Right lobe of liver (tissue), 6 donors: ENCODE measurements around the gene NVL. TPM values are rescaled to one million over a fixed set of nuclear protein-coding genes. Genes with fewer than 3 reads are reported as not detected.

Experiments
- ATAC-seq, 4 donors: fragments of 200-7000 bp; cut with Tn5 transposase; one replicate each; pipeline ENCODE4 v1.9.1; 2020; ENCODE audit warnings: mild to moderate bottlenecking in 4 of 4, moderate library complexity in 4 of 4
- DNase-seq, 3 donors: peaks; one replicate each; pipeline ENCODE4 v3.0.0-alpha.2; 2020
- H3K27ac ChIP-seq, 3 donors: fragments of 200-600 bp; one replicate each; pipeline ENCODE4 v1.8.0; 2022
- H3K27me3 ChIP-seq, 2 donors: fragments of 200-600 bp; one replicate each; pipeline ENCODE4 v1.8.0; 2022
- H3K36me3 ChIP-seq, 4 donors: fragments of 200-600 bp; sonication (generic) in 1 of 4; one replicate each; pipeline versions ENCODE4 v1.5.1 to v1.8.0; 2017 to 2022; ENCODE audit warnings: control low read depth in 1 of 4
- H3K4me1 ChIP-seq, 4 donors: fragments of 200-600 bp; sonication (generic) in 1 of 4; one replicate each; pipeline versions ENCODE4 v1.5.1 to v1.8.0; 2017 to 2022; ENCODE audit warnings: control low read depth in 1 of 4
- H3K4me3 ChIP-seq, 3 donors: fragments of 200-600 bp; one replicate each; pipeline ENCODE4 v1.8.0; 2022
- H3K9me3 ChIP-seq, 4 donors: fragments of 200-600 bp; sonication (generic) in 1 of 4; one replicate each; pipeline versions ENCODE4 v1.5.1 to v1.8.0; 2017 to 2022; ENCODE audit warnings: control low read depth in 1 of 4
- CTCF ChIP-seq, 4 donors: fragments of 200-600 bp in 3 of 4; fragments of 450-650 bp in 1 of 4; IDR thresholded peaks; one replicate each; pipeline versions ENCODE4 v1.5.1 to v1.8.0; 2016 to 2022; ENCODE audit warnings: antibody characterized with exemption in 4 of 4, mild to moderate bottlenecking in 2 of 4
- POLR2A ChIP-seq: fragments of 450-650 bp; IDR thresholded peaks from one replicate; pipeline ENCODE4 v1.6.1; 2017; ENCODE audit warnings: antibody characterized with exemption, mild to moderate bottlenecking
- WGBS: methylation state at CpG from one replicate; pipeline ENCODE4 v1.1.6; 2018; ENCODE audit warnings: low coverage, low lambda C conversion rate; ENCODE audit not compliant: insufficient coverage; ENCODE audit errors: missing lambda C conversion rate; 5-methylcytosine and 5-hydroxymethylcytosine counted together
- intact Hi-C, 2 donors: fragments of 100-400 bp; cut with DNase I; formaldehyde crosslinking; loops; one replicate each; pipeline versions ENCODE4 v1.11.2 to v1.14.1; 2022
- total RNA-seq, 6 experiments: library from RNA; depleted of rRNA in 2 of 6; stranded (reverse); fragments of >200 nt in 2 of 6; fragmentation: NEBNext Ultra II Directional in 3 of 6; extraction: Animal tissue kit (Norgen Biotek cat#: 25700) in 3 of 6; gene quantifications; one replicate each; pipeline versions ENCODE4 v1.1.0 to v1.2.4, GENCODE V29; 2016 to 2023
- donor health status: DM: no; HTN: yes; CAD: no.
- donor health status: DM: no; HTN: no; CAD: no.
- donor health status: DM: no; HTN: no; CAD: no.
- donor health status: DM: no; HTN: yes; CAD: no.
- donor health status: DM: no; HTN: yes; CAD: no.

The NVL gene
- total RNA-seq, 6 experiments from 2014 or later: 4.5 to 8.9 (median 6.8) TPM

GRCh38 chr1:224219612-224220059 lies 110.3 kb downstream of the NVL start:
- intact Hi-C loops: no loop called here
- DNase-seq (no peak), ATAC-seq (no peak)
- 54% methylated on average over 6 of the region's 7 CpGs for WGBS
- Histone ChIP-seq H3K36me3 (no peaks in the 10 kb centered on the region), H3K4me3 (no peak overlapping the region), H3K27ac (no peak overlapping the region), H3K27me3 (no peaks in the 10 kb centered on the region), H3K9me3 (no peaks in the 10 kb centered on the region), H3K4me1 (no peaks in the 10 kb centered on the region)
- TF ChIP-seq CTCF (IDR thresholded peaks at IDR 0.05) (no peak), POLR2A (no peak)

DNA sequence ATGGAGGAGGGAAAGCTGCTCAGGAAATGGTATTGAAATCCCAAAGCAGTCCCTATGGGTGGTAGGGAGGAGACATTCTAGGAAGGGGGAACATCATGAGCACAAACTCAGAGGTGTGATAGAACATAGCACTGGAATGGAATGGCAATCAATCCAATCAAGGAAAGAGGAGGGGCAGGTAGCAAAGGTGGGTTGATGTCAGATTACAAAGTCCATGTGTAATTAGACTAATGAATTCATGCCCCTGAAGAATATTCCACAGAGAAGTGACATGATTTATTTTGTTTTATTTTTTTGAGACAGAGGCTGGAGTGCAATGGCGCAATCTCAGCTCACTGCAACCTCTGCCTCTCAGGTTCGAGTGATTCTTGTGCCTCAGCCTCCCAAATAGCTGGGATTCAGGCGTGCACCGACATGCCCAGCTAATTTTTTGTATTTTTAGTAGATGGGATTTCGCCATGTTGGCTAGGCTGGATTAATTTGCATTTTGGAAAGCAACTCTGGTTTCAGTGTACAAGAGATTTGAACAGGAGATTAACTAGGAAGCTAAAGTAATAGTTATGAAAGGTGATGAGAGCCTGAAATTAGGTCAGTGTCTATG lies 110.9 kb downstream of the NVL start:
- intact Hi-C loops: no loop called here
- Histone ChIP-seq H3K9me3 (no peaks in the 10 kb centered on the region), H3K4me1 (no peaks in the 10 kb centered on the region), H3K4me3 (no peak overlapping the region), H3K36me3 (no peaks in the 10 kb centered on the region), H3K27ac (no peak overlapping the region), H3K27me3 (no peaks in the 10 kb centered on the region)
- no peak for TF ChIP-seq CTCF (IDR thresholded peaks at IDR 0.05)
- no peak for TF ChIP-seq POLR2A
- ATAC-seq (no peak), DNase-seq (no peak)
- 86% methylated on average over 5 of the region's 5 CpGs for WGBS

DNA sequence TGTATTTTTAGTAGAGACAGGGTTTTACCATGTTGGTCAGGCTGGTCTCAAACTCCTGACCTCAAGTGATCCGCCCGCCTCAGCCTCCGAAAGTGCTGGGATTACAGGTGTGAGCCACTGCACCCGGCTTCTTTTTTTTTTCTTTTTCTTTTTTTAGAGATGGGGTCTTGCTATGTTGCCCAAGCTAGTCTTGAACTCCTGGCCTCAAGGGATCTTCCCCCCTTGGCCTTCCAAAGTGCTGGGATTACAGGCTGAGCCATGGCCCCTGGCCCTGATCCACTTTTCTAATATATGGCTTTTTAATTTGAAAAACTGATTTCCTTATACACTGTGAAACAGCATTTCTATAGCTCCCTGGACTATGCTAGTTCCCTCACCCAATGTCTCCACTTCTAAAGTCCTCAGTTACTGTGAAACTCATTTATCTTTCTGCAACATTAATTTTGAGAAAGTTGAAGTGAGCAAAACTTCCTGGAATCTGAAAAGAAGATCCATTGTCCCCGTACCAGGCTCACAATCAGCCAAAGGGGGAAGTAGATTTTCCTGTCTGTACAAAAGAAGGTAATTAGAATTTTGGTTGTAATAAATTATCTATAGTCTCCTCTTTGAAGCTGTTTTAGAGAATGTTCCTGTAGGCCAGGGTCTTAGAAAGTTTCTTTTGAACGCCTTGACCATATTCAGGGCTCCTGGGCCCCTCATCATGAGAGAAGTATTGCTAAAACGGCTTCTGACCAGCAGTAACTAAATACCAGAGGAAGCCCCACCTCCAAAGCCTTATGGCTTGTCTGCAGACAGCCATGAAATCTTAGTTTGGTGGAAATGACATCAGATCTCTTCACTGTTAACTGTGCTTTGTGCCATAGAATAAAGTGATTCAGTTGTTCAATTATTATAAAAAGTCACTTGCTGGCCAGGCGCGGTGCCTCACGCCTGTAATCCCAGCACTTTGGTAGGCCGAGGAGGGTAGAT lies 112.0 kb downstream of the NVL start:
- Histone ChIP-seq H3K36me3 (no peaks in the 10 kb centered on the region), H3K4me1 (peaks cover 0 to under 1% (median 0%) of the 10 kb centered on the region in 4 donors), H3K27ac (no peak overlapping the region), H3K9me3 (no peaks in the 10 kb centered on the region), H3K4me3 (no peak overlapping the region), H3K27me3 (no peaks in the 10 kb centered on the region)
- intact Hi-C loops: no loop called here
- 67% methylated on average over 7 of the region's 11 CpGs for WGBS
- ATAC-seq: no peak
- no peak for DNase-seq
- TF ChIP-seq CTCF (IDR thresholded peaks at IDR 0.05) (no peak), POLR2A (no peak)

DNA sequence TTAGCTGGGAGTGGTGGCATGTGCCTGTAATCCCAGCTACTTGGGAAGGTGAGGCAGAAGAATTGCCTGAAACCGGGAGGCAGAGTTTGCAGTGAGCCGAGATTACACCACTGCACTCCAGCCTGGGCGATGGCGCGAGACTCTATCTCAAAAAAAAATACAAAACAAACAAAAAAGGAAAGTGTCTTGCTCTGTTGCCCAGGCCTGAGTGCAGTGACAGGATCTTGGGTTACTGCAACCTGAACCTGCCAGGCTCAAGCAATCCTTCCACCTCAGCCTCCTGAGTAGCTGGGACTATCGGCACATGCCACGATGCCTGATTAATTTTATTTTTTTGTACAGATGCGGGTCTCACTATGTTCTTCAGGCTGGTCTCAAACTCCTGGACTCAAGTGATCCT lies 113.6 kb downstream of the NVL start:
- no peaks in the 10 kb centered on the region for H3K27me3 ChIP-seq
- TF ChIP-seq CTCF (IDR thresholded peaks at IDR 0.05): no peak
- no peak for TF ChIP-seq POLR2A
- no peaks in the 10 kb centered on the region for H3K36me3 ChIP-seq
- DNase-seq (no peak), ATAC-seq (no peak)
- H3K4me1 ChIP-seq: peaks cover 0 to 16% (median 3%) of the 10 kb centered on the region in 4 donors
- H3K4me3 ChIP-seq: no peak overlapping the region
- H3K27ac ChIP-seq: no peak overlapping the region
- intact Hi-C loops: no loop called here
- H3K9me3 ChIP-seq: no peaks in the 10 kb centered on the region
- 96% methylated on average over 8 of the region's 8 CpGs for WGBS
